HG03103 (cell line): ENCODE results near the gene REG3G.

Source experiments
- ATAC-seq: cut with Tn5 transposase; IDR thresholded peaks from one replicate; pipeline ENCODE4 v1.9.1; 2021; ENCODE audit warnings: low read depth; ENCODE audit not compliant: unreplicated experiment

Gene REG3G

DNA sequence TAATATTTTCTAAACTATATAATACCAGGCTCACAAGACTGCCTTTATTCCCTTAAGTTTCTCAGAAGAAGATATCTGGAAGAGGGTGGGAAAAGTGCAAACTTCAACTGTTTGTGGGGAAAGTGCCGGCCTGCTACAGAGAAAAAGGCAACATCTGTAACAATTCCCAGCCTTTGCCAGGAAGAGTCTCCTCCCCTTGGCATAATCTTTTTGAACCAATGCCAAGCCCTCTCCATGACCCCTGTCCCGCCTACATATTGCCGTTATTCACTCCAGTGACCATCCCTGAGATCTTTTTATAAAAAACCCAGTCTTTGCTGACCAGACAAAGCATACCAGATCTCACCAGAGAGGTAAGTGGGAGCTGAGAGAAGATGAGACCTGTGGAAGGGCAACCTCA lies at the start of gene REG3G:
Gene REG3G, plus strand, starts transcription at position 282 of the 400 bp plus-strand sequence. CDS start 392 bp downstream, outside the sequence.
- ATAC-seq: no peak

DNA sequence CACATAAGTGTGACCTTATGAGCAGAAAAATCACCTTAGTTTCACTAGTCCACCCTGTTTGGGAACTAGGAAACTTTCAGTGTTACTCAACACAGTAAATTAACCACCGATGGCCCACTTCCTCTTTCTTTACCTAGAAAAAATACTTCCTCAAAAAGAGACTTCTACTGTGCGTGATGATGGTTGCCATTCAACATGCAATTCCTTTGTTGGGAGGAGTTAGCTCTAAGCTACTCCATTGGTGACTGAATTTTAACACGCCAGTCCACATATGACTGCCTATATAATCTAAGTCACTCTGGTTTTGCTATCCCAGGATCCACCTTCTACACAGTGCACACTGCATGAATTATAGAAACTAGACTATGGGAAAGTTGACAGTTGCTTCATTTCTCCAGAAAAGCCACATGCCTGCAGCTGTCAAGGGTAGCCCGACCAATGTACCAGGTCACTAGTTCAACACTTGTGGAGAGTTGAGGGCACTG lies 47.8 kb upstream of the REG3G start:
- peak; percentile 97 for ATAC-seq

DNA sequence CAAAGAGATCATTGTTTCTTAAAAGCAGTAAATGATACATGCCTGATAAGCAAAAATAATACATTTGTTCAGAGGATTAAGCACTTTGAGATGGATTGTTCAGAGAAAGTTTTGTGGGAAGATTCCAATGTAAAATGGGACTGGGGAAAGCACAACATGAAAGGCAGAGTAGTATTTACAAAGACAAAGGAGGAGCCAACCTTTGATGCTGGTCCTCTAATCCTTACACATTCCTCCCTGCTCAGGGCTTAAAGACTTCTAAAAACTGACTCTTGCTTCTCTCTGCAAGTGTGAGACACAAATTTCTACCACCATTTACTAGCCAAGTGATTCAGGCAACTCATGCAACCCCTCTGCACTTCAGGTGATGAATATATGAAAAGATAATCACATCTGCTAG lies 47.2 kb upstream of the REG3G start:
- ATAC-seq: no peak

DNA sequence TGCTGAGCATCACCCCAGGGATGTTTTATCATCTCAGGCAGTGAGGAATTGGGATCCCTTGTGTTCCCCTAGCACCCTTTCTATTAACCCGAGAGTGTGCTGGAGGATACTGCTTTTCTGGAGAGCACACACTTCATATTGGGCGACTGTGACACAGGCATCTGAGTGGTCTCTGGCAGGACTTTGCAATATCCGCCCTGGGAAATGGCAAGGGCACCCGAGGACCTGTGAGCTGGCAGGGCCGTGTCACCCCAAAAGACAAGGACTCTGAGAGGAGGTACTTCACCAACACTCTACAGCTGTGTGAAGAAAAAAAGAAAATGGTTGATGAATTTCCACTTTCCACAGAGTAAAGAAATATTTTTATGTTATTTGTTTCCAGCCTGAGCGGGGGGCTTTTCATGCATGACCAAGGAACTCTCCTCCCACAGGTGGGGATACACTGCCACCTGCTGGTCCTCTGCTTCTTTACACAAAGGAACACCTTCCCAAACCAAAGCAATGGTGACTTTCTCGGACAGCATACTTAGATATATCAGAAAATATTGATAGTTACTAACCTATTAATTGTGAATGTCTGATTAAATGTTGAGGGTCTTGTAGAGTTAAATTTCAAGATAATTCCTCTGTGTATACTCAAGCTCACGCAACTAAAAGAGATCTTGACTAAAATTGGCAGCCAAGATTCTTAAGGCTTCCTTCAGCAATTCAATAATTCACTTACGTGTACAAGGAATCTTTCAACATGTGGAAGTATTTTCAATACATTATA lies 45.9 kb upstream of the REG3G start:
- ATAC-seq: no peak

DNA sequence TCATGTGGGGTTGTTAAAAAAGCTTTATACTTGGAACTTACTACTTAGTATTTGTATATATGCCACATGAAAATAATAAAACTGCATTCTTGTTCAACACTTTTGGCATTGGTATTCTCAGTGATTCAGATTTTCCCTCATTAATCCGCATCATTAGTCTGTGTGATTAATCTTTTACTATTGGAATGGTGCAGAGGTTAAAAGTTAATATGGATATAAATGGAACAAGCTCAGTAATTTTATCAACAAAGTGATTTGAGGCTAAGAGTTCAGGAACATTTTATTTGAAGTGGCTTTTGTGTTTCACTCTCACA lies 45.4 kb upstream of the REG3G start:
- ATAC-seq: no peak

DNA sequence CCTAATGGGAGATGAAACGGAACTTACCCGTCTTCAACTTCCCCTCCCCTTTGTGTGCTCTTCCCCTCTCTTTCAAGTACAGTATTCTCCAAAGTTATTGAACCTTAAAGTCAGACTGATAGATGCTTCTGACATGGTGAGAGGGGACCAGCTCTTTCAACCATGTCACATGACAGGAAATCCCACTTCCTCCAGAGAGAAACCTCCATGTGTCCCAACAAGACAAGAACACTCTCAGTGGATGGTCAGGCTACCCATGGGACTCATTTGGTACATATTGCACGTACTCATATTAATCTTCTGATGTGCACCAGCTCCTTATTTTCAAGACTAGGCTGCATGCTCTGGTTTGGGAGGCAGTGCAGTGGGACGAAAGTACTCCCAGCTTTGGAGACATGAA lies 44.6 kb upstream of the REG3G start:
- no peak for ATAC-seq

DNA sequence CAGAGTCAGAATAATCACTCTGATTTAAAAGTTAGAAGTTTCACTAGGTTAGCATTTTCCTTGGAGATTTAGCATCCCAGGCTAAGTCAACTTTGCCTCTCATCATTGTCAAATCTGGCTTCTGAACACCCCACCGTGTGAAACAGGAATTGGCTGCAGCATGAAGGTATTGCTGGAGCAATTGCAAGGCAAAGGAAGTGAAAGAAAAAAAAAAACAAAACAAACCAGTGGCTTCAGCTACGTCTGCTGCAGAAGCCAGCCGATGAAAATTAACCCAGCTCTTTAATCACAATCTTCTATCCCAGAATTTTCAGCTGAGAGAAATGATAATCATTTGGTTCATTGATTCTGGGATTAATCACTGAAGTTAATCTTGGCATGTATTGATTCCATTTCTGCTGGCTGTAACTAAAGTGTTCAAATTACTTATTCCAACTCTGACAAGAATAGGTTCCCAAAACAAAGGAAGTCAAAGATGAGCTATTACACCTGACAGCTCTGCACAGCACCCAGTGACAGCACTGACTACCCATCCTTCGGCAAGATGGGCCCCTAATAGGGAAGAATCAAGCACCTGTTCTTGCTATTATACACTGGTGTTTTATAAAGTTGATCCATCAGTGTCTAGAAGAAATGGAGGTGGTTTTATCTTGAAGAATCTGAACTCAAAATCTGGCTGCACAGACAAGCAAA lies 42.7 kb upstream of the REG3G start:
- ATAC-seq: no peak

DNA sequence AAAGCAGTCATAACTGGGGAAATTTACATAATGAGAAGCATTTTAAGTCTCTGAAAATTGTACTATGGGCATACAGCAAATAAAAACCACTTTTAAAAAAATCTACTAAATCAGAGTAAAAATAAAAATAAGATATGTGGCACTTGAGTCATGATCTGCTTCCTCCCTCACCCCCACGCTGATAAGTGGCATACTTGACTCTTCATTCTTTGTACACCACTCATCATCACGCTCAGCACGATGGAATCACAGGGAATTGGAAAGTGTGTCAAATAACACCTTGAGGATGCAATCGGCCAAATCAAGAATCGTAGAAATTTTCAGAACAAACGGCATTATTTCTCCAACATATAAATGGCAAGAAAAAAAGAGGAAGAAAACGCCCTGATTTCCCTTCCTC lies 41.1 kb upstream of the REG3G start:
- no peak for ATAC-seq

DNA sequence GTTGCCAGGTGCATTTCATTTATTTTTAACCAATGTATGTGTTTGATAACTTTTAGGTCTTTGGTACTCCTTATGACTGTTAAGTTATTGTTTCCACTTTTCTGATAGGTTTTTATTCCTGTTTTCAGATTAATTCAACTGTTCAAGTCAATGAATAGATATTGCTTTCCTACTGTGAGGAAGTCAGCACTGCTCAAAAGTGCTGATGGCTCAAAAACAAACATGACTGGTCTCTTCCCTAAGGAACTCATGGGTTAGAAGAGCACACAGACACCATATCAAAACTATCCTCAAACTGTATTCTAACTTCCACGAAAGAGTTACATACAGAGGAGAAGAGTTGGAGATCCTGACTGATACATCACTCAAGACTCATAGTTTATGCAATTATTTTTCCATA lies 39.9 kb upstream of the REG3G start:
- ATAC-seq: no peak

DNA sequence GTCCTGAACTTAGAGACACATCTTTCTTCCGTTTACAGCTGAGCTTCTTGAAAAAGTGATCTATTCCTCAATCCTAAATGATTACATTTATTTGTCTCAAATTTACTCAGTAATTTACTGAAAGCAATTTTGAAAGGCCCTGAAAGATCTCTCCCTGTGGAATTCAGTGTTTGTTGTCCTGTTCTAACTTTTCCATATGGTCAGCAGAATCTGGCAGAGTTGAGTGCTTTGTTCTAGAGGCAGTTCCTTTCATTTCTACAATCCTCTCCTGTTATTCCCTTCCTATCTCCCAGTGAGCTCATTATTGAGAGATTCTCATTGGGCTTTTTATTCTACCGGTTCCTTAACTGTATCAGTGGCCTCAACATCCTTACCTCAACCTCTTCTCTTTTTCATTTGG lies 36.5 kb upstream of the REG3G start:
- no peak for ATAC-seq

DNA sequence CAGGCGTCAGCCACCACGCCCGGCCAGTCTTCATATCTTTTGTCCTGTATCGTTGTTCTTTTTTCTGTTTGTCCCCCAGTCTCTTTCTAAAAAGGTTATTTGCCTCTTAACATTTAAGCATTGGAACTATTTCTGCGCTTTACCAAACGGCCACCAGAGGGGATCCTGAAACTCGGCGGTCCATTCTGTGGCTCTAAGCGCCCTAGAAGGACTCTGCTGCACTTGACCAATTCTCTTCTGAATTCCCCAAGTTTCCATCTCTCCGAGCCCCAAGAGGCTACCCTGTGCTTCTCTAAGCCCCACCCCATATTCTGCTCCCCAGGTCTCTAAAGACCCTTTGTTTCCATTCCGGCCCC lies 33.1 kb upstream of the REG3G start:
- no peak for ATAC-seq

DNA sequence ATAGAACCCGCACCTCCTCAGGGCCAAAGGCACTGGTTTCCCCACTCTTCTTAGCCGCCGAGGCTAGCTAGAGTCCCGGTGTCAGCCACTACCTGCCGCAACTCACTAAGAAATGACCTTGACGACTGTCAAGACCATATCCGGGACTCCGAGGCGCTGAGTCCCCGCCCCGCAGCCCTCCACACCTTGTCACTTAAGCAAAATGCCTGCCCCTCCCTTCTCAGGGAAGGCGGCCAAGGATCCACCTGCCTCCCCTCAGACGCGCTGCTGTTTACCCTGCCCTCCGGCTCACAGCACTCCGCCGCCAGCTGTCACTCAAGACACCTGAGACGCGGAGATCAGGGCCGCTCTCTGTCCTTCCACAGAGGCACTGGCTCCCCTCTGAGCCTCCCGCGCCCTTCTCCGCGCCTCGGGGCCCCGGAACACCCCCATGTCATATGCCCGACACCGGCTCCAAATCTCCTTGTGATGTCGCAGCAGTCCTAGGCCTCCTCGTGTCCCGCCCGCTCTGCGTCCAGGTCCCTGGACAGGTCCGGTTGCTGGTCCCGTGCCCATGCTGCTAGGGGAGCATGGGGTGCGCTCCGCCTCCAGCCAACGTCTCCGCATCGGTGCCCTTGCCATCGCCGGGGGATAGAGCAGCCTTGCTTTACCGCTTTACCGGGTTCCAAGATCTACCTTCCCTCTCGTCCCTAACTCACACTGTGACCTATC lies 32.5 kb upstream of the REG3G start:
- no peak for ATAC-seq

DNA sequence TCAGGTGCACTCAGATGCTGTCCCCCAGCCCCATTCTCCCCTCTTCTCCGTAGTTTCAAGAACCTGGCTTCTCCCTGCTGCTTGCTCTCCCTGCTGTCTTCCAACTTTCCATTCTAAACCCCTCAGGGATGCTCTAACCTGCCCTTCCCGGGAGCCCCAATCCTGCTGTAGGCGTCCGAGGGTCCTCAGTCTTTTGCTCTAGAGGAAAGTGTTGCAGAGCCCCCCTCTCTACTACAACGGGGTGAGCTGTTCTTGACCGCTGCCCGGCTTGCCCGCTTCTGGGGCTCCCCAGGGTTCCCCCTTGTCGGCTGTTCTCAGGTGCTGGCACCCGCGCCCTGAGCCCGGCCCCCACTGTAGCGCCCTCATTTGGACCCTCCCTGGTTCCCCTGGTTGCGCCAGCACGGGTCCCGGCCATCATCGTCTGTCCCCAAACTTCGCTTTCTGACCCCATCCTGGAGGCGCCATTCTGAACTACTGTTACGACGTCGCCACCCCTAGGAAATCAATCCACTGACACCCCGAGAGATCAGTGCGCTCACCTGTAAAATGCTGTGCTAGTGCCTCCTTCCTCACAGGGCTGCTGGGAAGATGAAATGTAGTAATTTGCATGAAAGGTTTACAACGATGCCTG lies 31.9 kb upstream of the REG3G start:
- ATAC-seq: no peak

DNA sequence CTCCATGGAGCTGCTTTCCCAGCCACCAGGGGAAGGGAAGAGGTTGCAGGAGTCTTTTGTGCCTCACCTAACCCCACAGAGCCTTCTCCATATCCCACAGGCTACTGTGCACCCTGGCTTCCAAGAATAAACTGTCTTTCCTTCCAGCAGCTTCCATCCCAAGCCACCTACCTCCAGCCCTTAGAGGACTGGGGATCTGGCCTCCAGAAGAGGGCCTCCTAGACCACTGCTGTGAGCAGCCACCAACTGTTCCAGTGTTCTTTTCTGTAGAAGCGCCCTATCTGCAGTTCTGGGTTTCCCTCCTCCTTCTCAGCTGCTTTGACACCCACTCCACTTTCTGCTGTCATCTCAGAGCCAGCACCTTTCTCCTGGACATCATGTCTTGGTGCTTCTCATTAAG lies 30.7 kb upstream of the REG3G start:
- no peak for ATAC-seq

DNA sequence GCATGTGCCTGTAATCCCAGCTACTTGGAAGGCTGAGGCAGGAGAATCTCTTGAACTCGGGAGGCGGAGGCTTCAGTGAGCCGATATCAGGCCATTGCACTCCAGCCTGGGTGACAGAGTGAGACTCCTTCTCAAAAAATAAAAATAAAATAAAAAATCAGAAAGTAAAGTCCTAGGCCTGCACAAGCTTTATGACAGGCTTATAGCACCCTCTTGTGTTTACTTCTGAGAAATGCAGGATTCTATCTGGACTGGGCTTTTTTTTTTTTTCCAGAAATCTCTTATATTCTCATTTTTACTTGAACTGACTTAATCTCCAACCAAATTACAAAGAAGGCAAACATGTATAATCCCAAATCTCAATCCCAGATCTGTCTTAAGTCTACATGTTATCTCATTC lies 26.1 kb upstream of the REG3G start:
- no peak for ATAC-seq

DNA sequence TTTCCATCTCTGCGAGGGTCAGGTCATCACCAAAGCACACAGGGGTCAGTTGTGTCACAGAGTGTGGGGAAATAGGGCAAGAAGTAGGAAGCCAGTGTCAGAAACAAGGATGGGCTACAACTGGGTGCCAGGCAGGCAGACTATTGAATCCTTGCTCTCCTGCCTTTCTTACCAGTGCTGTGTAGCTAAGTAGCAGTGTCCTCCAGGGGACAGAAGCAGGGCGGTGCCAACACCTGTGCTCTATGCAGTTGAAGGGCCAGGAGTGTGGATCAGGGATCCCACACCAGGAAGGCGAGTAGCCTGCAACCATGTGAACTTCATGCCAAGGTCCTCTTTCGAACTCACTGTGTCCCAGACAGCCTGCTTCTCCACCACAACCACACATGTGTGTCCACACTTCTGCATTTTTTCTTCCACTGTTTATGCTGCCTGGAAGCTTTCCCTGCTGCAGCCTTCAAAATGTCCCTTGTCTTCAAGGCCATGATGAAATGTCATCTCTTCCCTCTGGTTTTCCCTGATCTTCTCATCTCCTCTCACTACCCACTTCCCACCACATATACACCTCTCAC lies 25.4 kb upstream of the REG3G start:
- ATAC-seq: no peak

DNA sequence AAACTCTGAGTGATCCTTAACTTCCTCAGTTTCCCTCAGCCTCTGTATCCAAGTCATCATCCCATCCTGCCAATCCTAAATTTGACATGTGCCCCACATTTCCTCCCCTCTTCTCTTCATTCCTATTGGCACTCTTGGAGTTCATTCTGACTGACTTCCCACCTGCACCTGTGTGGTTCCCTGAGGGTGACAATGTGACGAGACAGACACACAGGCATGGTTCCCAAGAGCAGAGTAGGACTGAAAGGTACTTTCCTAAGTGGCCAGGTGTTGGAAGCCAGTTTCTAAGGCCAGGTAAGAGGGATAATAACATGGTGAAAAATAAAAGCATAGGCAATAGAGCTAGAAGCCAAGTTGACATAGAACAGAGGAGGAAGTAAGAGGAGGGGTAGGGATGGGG lies 24.2 kb upstream of the REG3G start:
- no peak for ATAC-seq

DNA sequence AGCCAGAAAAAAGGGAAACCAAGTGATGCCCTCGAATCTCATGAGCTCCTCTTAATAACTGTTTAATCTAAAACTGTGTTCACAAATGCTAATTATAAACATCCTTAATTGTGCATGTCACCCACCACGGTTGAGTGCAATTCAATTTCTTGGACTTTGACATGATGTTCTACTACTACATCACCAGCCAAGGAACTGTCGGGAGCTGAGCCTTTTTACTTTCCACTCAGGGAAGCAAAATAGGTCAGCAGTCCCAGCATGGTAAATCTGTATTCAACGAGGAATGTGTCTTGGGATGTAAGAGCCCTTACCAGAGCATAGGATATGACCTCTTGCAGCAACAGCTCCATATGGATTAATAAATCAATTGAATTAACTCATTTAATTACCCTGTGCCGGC lies 20.8 kb upstream of the REG3G start:
- no peak for ATAC-seq

DNA sequence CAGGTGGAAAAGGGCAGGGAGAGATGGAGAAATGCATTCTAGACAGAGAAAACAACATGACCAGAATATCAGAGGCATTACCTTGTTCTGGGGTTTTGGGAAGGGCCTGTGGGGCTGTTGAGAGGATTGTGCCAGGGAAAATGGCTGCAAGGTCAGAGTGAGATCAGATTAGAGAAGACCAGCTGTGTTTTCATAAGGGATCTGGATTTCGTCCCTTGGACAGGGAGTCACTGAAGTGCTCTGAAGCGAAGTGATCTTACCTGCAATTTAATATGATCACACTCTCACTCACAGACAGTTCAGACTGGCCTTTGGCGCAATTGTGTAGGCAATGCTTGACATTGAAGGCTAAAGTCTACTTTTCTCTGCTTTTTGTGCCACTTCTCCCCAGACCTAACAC lies 20.3 kb upstream of the REG3G start:
- ATAC-seq: no peak

DNA sequence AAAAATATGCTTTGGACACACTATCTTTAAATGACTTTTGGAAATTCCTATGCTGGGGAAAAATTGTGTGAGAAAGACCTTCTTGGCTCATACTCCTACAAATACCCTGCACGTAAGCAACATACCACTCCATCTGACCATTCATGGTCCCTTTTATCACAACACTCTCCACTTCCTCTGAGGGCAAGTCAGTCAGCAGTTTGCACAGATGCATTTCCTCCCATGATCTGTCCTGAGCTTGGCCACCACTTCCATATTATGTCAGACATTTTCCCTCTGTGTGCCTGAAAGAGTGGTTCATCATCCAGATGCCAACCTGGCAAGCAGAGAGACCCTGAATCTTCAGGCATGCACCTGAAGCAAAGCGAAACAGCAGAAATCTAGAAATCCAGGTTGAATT lies 16.1 kb upstream of the REG3G start:
- ATAC-seq: no peak

DNA sequence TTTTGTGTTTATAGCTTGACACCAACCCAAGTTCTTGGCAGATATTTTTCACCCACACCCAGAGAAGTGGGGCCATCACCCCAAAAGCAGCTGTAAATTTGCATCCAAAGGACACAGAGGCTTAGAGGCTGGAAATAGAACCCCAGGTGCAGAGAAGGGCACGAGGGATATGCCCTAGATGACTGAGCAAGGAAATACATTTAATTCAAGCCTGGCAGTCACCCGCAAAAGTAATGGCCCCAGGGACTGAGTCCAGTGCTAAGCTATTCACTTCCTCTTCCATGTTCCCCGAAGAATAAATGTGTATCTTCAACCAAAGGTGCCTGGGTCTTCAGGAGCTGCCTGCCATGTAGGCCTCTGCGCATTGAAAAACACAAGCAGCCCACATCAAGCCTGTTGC lies 14.0 kb upstream of the REG3G start:
- no peak for ATAC-seq
